Activated CD8-positive, alpha-beta memory T cell treated with anti-CD3 and anti-CD28 coated beads, Interleukin-2, amount 50 U/mL, for 24 hours (primary cell): Measurements from ENCODE around the gene SMARCD3.

Experiments used
- DNase-seq: peaks from one replicate; pipeline ENCODE4 v3.0.0-alpha.2; 2020; ENCODE audit errors: extremely low read depth

The SMARCD3 gene

GRCh38 chr7:151247611-151248345 lies 716 bp downstream of the SMARCD3 start:
- no peak for DNase-seq

GRCh38 chr7:151246851-151247580 lies 1.5 kb downstream of the SMARCD3 start:
- DNase-seq = no peak

- DNase-seq = no peak
Observed at GRCh38 chr7:151246102-151246850, 2.2 kb downstream of the SMARCD3 start.

GRCh38 chr7:151245360-151246101 lies 3.0 kb downstream of the SMARCD3 start:
- DNase-seq = no peak

- no peak for DNase-seq
Observed at GRCh38 chr7:151244841-151245346, 3.6 kb downstream of the SMARCD3 start.

- DNase-seq = no peak
Observed at GRCh38 chr7:151244196-151244840, 4.2 kb downstream of the SMARCD3 start.

- no peak for DNase-seq
Observed at GRCh38 chr7:151243408-151244195, 4.9 kb downstream of the SMARCD3 start.

GRCh38 chr7:151243045-151243349 lies 5.5 kb downstream of the SMARCD3 start:
- DNase-seq = no peak

- DNase-seq = no peak
Observed at GRCh38 chr7:151242159-151243044, 6.1 kb downstream of the SMARCD3 start.

GRCh38 chr7:151241755-151242096 lies 6.8 kb downstream of the SMARCD3 start:
- DNase-seq = no peak

GRCh38 chr7:151240942-151241754 lies 7.3 kb downstream of the SMARCD3 start:
- DNase-seq = no peak

GRCh38 chr7:151240536-151240935 lies 8.0 kb downstream of the SMARCD3 start:
- no peak for DNase-seq

- DNase-seq = no peak
Observed at GRCh38 chr7:151239837-151240459, 8.5 kb downstream of the SMARCD3 start.

- no peak for DNase-seq
Observed at GRCh38 chr7:151238924-151239836, 9.3 kb downstream of the SMARCD3 start.

GRCh38 chr7:151238190-151238810 lies 10.2 kb downstream of the SMARCD3 start:
- DNase-seq = no peak

GRCh38 chr7:151237244-151238189 lies 11.0 kb downstream of the SMARCD3 start:
- no peak for DNase-seq
